ENCODE results near the gene TBPL1.

The TBPL1 gene

DNA sequence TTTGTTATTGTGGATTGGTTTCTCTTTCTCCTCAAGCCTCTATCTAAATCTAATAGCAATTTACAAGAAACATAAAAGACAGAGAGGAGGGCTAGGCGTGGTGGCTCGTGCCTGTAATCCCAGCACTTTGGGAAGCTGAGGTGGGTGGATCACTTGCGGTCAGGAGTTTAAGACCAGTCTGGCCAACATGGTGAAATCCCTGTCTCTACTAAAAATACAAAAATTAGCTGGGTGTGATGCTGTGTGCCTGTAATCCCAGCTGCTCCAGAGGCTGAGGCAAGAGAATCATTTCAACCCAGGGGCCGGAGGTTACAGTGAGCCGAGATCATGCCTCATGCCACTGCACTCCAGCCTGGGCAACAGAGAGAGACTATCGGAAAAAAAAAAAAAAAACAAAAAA, 52.8 kb downstream of the TBPL1 start:
- TF ChIP-seq, protein P1, sequence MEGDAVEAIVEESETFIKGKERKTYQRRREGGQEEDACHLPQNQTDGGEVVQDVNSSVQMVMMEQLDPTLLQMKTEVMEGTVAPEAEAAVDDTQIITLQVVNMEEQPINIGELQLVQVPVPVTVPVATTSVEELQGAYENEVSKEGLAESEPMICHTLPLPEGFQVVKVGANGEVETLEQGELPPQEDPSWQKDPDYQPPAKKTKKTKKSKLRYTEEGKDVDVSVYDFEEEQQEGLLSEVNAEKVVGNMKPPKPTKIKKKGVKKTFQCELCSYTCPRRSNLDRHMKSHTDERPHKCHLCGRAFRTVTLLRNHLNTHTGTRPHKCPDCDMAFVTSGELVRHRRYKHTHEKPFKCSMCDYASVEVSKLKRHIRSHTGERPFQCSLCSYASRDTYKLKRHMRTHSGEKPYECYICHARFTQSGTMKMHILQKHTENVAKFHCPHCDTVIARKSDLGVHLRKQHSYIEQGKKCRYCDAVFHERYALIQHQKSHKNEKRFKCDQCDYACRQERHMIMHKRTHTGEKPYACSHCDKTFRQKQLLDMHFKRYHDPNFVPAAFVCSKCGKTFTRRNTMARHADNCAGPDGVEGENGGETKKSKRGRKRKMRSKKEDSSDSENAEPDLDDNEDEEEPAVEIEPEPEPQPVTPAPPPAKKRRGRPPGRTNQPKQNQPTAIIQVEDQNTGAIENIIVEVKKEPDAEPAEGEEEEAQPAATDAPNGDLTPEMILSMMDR (IDR thresholded peaks at IDR 0.05; ENCODE audit: insufficient read depth, low read depth, low read length, missing control alignments): no peak
- no peak for DNase-seq (ENCODE audit: low read depth)

DNA sequence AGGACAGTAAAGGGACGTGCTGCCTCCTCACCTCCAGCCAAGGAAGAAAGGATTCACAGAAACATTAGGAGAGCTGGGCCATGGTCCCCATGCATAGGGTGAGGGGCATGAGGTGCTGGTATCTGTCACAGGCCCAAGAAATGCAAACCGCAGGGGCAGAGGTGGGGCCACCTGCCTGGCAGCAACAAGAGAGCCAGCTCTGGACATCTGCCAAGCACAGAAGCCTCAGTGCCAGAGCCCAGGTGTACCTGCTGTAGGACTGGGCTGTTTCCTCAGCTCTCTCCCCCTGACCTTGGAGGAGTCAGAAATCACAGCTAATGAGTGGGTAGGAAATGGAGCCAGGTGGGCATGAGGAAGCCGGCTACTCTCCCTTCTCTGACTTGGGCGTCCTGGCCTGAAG, 54.1 kb downstream of the TBPL1 start:
- TF ChIP-seq, protein P1 (IDR thresholded peaks at IDR 0.05; ENCODE audit: insufficient read depth, low read depth, low read length, missing control alignments): no peak
- no peak overlapping the region for H3K4me3 ChIP-seq (ENCODE audit: low read depth, low read length)
- DNase-seq (ENCODE audit: low read depth): no peak

More for the DNA sequence above, 52.8 kb downstream of the TBPL1 start:
- no peak overlapping the region for H3K4me3 ChIP-seq (ENCODE audit: low read depth, low read length)

DNA sequence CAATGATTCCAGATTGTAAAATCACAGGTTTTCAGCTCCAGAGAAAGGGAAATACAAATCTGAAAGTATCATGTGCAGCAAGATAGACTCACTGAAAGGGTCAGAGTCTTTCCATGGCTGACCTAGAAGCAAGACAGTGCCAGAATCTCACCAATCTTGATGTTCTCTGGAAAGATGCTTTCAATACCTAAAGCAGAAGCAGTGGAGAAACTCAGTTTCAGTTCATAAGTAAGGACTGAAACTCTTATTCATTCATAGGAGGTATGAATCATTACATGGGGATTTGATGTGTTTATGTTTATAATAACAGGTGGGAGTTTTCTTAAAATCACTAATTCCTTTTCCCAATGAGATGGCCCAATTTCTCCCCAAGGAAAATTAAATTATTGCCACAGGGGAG, 56.9 kb downstream of the TBPL1 start:
- DNase-seq (ENCODE audit: low read depth): no peak
- no peak overlapping the region for H3K4me3 ChIP-seq (ENCODE audit: low read depth, low read length)
- TF ChIP-seq, protein P1 (IDR thresholded peaks at IDR 0.05; ENCODE audit: insufficient read depth, low read depth, low read length, missing control alignments): no peak

DNA sequence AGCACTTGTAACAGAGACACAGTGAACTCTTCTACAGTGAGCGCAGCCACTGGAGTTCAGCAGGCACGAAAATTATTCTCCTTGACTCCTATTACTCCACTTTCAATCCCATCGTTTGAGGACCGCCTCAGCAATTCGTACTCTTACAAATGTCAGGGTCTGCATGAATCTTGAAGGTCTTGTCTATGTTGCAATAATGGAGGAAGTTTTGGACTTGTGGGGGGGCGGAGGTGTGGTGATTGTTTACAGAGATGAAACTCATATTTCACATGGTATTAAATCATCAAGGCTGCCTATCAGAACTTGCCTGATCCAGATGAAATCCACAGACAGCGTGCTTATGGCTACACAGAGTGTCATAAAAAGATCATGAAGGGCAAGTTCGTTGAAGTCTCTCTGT, 57.4 kb downstream of the TBPL1 start:
- DNase-seq (ENCODE audit: low read depth): no peak
- TF ChIP-seq, protein P1 (IDR thresholded peaks at IDR 0.05; ENCODE audit: insufficient read depth, low read depth, low read length, missing control alignments): no peak
- no peak overlapping the region for H3K4me3 ChIP-seq (ENCODE audit: low read depth, low read length)

DNA sequence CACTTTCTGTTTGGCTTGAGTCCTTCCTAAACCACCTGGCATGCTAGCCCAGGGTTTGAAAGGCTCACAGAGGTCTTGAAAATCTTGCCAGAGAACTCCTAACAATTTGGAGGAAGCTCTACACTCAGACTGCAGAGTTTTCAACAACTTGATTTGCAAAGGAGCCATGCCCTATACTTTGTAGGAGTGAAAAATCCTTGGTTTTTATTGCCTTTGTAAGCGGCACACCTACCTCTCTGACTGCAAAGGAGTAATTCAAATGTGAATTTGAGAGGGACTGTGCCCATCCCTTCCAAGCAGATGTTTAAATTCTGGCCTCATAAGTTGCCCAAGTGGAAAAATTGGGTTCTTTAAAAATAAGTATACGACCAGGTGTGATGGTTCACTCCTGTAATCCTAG, 58.0 kb downstream of the TBPL1 start:
- DNase-seq (ENCODE audit: low read depth): no peak
- TF ChIP-seq, protein P1 (IDR thresholded peaks at IDR 0.05; ENCODE audit: insufficient read depth, low read depth, low read length, missing control alignments): no peak
- no peak overlapping the region for H3K4me3 ChIP-seq (ENCODE audit: low read depth, low read length)

DNA sequence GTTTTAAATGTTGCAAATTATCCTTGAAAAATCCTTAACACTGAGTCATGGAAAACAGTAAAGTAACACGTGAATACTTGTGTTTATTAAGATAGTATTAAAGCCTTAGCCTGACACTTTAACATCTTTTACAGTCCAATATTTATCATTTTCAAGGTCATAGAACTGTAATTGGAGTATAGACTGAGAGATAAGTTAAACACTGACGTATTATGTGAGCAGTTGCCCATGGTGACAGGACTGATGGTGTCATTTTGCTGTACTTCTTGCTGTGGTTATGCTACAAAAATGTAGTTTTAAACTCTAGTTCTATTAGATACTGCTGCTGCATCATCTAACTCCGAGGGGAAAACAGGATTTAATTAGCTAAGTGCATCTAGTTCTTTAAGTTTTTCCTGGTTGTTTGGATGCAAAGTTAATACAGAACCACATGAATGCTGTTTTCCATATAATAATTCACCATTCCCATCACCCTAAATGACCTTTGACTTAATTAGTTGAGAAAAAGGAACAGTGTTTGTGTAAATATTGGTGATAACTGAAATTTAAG, 61.6 kb downstream of the TBPL1 start:
- H3K4me3 ChIP-seq (ENCODE audit: low read depth, low read length): no peak overlapping the region
- no peak for DNase-seq (ENCODE audit: low read depth)
- TF ChIP-seq, protein P1 (IDR thresholded peaks at IDR 0.05; ENCODE audit: insufficient read depth, low read depth, low read length, missing control alignments): no peak
